Measurements from ENCODE around the gene WDR7. TPM values are rescaled to one million over a fixed set of nuclear protein-coding genes. Genes with fewer than 3 reads are reported as not detected.
A peak's percentile ranks its signal among the peaks of the same experiment; 100 is the strongest.

The WDR7 gene
- polyA plus RNA-seq, 4 donors: 11.1 to 14.6 (median 12.5) TPM

DNA sequence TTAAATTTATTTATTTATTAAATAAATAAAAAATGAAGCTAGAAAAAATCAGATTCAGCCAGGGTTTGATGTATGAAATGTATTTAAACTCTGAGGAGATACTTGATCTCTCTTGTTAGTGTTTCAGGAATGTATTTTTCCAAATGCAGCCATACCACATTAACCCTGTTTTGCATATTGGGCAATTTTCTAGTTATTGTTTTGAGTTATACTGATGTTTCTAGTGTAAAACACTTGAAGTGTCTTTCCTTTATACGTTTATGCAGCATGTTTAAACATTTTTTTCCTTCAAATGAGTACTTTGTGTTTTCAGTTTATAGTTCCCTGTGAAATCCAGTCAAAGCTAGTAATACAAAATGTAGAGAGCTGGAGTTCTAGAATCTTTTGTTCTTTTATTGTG, 69.9 kb downstream of the WDR7 start:
- DNase-seq (ENCODE audit: low read depth in 4 of 4, low spot score in 3 of 4): no peak

DNA sequence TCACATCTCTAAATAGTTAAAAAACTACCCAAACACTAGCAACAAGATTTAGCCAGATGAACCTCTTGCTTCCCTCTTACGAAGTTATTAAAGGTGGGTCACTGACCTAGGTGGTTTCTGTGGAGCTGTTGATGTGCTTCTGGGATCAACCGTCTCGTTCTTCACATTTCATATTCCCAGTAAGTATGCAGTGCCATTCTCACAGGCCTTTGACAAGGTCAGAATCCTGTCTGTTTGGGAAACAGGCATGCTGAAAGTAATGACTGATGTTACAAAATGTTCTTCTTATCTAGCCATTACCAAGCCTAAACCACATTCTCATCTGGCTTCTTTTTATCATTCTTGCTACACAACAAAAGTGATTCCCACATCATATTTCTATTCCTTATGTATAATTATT, 70.3 kb downstream of the WDR7 start:
- no peak for DNase-seq (ENCODE audit: low read depth in 4 of 4, low spot score in 3 of 4)

DNA sequence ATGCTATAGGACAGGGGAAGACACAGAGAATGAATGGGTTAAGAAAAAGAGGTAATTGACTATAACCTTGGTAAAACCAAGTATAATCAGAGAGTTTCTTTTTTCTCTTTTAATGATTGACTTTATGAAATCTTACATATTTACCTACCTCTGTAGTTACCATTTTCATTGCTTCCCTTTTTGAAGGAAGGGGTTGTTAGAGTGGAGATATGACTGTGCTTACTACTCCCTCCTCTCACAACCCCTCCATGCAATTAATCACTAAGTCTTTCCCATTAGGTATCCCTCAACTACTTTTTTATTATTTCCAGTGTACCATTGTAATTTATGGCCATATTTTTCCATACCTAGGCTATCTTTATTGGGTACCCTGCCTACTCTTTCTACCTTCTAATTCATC, 71.4 kb downstream of the WDR7 start:
- DNase-seq (ENCODE audit: low read depth in 4 of 4, low spot score in 3 of 4): no peak

DNA sequence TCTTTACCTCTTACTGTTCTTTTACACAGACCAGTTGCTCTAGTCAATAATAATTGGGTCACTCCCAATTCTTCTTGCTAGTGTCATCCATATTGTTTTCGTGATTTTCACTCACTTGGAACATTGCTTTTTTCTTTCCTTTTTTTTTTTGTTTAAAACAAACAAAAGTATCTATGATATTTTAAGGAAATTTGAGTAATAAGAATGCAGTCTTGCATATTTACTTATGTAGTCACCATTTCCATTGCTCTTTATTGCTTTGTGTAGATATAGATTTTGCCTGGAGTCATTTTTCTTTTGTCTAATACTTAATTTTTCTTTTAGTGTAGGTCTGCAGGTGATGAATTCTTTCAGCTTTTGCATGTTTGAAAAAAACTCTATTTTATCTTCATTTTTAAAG, 71.9 kb downstream of the WDR7 start:
- DNase-seq (ENCODE audit: low read depth in 4 of 4, low spot score in 3 of 4): no peak

DNA sequence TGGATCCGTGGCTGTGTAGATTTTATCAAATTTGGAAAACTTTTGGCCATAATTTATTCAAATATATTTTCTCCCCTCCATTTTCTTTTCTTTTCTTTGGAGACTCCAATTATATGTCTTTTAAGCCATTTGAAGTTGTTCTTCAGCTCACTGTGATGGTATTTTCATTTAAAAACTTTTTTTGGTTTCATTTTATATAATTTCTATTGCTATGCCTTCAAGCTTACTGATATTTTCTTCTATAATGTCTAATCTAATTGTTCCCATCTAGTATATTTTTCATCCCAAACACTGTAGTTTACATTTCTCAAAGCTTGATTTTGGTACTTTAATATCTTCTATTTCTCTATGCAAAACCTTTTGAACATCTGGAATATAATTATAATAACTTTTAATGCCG, 72.5 kb downstream of the WDR7 start:
- DNase-seq (ENCODE audit: low read depth in 4 of 4, low spot score in 3 of 4): no peak

DNA sequence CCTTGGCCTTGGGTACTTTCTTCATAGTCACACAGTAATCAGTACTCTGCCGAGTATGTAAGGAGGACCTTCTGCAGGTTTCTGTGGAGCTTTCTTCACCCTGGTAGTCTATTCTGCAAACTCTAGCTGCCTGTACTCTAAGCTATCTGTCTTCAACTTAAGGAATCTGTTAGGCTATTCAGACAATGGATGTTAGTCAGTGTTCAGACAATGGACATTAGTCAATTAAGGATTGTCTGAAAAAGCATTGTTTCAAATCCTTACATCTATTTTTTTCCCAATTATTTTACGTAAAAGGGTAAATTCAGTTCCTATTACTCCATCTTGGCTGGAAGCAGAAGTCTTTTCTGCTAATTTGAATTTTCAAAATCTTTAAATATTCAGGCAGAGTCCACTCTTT, 75.7 kb downstream of the WDR7 start:
- no peak for DNase-seq (ENCODE audit: low read depth in 4 of 4, low spot score in 3 of 4)

DNA sequence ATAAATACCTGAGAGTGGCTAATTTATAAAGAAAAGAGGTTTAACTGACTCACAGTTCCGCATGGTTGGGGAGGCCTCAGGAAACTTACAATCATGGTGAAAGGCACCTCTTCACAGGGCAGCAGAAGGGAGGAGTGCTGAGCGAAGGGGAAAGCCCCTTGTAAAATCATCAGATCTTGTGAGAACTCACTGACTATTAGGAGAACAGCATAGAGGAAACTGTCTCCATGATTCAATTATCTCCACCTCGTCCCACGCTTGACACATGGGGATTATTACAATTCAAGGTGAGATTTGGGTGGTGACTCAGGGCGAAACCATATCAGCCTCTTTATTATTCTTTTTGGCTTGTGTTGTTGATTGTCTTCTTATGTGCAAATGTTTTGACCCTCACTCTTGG, 76.2 kb downstream of the WDR7 start:
- DNase-seq (ENCODE audit: low read depth in 4 of 4, low spot score in 3 of 4): no peak

DNA sequence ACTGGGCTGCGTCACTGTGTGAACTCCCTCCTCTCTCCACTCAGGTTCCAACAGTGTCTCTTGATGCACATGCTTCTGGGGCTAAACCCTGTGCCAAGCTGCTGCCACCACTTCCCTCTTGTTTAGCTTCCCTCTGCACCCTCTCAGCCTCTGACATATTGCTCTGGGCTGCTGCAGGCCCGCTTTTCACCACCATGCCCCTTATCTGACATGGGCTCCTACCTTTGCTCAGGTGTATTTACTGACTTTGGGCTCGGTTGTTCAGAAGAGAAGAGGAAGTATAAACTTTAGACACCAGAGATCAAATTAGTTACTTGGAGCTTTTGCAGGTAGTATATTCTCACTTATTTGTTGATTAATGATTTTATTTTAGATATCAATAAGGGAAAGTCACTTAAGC, 77.6 kb downstream of the WDR7 start:
- DNase-seq (ENCODE audit: low read depth in 4 of 4, low spot score in 3 of 4): no peak

DNA sequence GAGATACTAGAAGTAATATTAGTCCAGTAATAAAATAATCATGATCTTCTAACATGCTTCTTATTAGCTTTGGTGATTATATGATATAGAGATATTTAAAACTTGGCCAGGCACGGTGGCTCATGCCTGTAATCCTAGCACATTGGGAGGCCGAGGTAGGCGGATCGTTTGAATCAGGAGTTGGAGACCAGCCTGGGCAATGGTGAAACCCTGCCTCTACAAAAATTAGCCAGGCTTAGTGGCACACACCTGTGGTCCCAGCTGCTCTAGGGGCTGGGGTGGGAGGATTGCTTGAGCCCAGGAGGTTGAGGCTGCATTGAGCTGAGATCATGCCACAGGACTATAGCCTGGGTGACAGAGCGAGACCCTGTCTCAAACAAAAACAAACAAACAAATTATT, 87.0 kb downstream of the WDR7 start:
- no peak for DNase-seq (ENCODE audit: low read depth in 4 of 4, low spot score in 3 of 4)

DNA sequence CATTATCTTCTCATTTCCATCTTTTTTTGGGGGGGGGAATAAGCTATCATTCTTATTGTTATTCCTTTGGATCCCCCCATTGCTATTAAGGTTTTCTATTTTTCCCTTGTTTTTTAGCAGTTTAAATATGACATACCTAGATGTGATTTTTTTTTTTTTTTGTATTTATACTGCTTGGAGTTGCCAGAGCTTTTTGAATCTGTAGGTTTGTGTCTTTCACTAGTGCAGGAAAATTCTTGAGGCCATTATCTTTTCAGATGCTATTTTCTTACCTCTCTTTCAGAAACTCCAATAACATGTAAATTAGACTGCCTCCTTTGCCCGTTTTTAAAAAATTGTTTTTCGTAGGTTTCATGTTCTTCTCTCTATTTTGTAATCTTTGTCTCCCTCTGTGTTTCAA, 88.6 kb downstream of the WDR7 start:
- no peak for DNase-seq (ENCODE audit: low read depth in 4 of 4, low spot score in 3 of 4)

DNA sequence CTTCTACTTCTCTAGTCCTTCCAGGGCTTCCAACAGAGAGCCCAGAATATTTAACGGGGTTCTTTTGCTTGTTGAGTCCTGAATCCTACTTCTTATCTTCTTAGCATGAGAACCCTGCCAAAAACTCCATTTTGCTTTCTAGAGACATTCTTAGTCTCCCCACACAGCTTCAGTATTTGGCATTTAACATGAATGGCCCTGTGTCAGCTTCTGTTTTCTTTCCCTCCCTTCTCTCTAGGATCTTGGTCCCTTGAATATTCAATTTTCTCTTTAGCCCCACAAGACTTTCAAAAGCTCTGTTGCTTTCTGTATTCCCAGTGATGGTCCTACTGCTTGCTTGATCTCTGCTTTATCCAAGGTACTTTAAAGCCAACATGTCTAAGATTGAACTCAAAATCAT, 89.5 kb downstream of the WDR7 start:
- no peak for DNase-seq (ENCODE audit: low read depth in 4 of 4, low spot score in 3 of 4)

DNA sequence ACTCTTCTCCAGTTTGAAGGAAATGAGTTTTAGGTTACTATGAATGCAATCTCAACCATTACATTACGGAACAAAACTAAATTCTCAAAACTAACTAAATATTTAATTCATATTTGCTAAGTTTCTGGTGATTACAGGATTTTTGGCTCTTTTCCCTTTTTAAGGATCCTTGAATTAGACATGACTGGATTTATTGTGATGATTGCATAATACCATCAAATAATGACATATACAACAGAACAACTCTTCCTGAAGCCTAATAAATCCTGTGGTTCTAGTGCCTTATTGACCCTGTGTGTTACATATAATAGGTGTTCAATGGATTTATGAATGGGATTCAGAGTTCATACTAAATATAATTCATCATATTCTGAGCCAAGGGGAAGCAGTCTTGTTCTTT, 90.5 kb downstream of the WDR7 start:
- no peak for DNase-seq (ENCODE audit: low read depth in 4 of 4, low spot score in 3 of 4)

DNA sequence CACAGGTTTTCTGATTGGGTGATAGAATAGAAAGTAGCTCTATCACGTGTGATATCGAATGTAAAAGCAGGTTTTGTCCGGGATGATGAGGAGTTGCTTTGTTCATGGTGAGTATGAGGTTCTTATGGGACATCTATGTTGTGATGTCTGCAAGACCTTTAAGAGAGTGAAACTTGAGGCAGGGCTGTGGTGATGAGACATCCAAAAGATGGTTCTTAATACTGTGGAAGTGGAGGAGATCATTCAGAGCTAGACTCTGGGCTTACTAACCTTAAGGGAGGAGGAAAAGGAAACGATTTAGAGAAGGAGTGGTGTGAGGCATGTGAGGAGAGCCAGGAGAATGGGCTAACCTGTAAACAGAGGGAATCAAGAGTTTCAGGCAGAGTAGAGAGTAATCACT, 92.0 kb downstream of the WDR7 start:
- DNase-seq (ENCODE audit: low read depth in 4 of 4, low spot score in 3 of 4): no peak

DNA sequence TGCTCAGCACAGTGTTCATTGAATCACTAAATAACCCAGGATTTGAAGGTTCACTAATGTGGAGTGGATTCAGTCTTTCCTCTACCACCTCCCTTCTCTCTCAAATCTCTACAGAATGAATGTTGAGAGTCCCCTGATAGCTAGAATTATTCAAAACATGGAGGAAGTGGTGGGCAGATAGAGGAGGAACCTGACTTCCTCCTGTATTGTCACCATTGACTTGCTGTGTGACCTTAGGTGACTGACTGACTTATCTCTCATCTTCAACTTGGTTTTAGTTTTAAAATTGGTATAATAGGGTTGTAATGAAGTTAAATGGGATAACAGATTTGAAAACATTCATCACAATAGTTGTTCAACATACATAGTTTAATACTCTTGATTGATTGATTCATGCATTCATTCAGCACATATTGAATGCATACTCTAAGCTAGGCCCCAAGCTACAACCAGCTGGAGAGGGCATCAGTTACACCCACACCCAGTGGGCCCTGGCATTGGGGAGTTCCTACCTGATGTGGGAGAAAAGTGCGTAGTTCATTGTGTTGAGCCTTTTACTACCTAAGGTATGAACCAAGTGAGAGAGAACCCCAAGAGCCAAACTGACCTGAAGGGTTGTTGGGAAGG, 96.0 kb downstream of the WDR7 start:
- no peak for DNase-seq (ENCODE audit: low read depth in 4 of 4, low spot score in 3 of 4)

DNA sequence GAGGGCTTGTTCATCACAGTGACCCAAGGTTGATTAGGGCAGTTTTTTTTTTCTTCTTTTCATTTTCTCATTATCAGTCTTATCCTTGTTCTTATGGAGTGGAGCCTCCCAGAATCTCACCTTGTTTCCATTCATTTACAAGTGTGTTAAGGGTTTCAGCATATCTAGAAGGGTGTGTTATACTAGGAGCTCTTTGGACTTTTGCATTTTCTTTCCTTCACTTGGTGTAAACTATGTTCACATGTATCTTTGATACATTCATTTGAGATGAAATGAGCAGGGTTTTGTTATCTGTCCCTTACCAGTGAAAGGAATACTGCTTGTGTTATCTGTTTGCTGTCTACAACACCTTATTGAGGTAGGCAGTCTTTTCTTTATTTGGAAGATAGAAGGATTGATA, 96.7 kb downstream of the WDR7 start:
- no peak for DNase-seq (ENCODE audit: low read depth in 4 of 4, low spot score in 3 of 4)

DNA sequence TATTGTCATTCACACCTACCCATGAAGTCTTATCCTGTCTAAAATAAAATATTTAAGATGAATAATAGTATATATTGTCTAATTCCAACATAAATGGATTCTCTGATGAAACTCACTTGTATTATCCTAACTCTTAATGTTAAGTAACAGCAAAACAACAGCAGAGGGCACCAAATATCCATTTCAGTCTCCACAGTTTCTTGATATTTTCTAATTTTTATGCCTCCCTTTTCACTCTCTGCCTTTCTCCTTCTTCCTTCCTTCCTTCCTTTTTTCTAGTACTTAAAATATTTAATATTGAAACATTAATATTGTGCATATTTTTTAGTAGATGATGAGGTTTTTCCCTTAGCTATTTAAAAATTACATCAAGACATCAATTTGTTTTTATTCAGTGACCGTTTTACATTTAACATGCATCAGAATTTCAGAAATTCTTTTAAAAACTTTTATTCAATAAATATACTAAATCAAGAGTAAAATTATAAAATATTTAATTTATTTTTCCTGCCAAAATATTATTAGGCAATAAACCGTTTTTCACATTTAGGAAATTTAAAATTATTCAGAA, 97.6 kb downstream of the WDR7 start:
- DNase-seq (ENCODE audit: low read depth in 4 of 4, low spot score in 3 of 4): peak in 2 of 4 donors; percentile 5 to 6

DNA sequence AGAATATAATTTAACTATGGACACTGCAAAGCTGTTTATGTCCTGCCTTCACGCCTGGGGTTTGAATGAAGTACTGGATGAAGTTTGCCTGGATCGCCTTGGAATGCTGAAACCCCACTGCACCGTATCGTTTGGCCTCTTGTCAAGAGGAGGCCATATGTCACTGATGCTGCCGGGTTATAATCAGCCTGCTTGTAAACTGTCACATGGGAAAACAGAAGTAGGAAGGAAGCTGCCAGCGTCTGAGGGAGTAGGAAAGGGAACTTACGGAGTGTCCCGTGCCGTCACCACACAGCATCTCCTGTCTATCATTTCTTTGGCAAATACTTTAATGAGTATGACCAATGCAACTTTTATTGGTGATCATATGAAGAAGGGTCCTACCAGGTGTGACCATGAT, 105.8 kb downstream of the WDR7 start:
- DNase-seq (ENCODE audit: low read depth in 4 of 4, low spot score in 3 of 4): no peak

DNA sequence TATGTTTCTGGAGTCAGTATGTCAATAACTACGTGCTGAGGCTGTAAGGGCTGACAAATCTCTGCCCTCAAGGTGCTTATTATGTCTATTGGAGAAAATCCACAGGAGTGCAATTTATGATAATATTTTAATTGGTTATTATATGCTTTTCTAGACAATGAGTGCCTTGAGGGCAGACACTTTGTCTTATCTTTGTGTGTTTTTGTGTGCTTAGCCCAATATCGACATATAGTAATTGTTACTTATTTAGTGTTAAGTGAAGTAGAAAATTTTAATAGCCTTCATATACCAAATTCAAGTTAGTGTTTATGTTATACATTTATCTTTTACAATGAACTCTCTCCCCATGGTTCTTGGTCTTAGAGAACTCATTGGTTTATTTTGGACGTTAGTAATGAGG, 118.9 kb downstream of the WDR7 start:
- no peak for DNase-seq (ENCODE audit: low read depth in 4 of 4, low spot score in 3 of 4)

DNA sequence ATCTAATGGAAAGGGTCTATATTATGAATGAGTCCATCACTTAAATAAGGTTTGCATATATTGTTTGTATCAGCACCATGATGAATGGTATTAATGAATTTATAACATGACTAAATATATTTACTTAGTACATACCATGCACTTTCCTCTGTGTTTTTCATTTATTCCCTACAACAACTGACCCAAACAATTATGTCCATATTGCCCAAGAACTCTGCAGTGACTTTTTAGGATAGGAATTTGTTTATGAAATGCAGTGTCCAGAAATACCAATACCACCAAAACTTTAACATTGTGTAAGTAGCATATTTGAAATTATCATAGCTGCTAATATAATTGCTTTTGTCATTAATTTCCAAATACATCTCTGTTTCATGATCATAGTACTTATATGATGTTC, 119.7 kb downstream of the WDR7 start:
- DNase-seq (ENCODE audit: low read depth in 4 of 4, low spot score in 3 of 4): no peak

DNA sequence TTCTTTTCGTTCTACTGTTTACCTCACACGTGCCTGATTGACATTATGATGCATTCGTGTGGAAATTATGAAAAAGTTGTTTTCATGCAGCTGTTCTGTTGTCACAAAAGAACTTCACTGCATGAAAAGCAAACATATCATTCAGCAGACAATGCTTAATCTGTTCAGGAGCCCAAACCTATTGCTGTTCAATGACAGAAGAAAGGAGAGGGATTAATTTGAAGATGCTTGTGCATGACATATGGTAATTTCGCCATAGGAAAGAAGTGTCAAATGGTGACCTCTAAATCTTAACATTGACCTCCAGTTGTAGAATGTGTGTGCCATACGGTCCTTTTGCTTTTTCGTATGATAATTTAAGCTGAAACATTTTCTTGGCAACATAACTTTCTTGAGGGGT, 124.5 kb downstream of the WDR7 start:
- no peak for DNase-seq (ENCODE audit: low read depth in 4 of 4, low spot score in 3 of 4)

DNA sequence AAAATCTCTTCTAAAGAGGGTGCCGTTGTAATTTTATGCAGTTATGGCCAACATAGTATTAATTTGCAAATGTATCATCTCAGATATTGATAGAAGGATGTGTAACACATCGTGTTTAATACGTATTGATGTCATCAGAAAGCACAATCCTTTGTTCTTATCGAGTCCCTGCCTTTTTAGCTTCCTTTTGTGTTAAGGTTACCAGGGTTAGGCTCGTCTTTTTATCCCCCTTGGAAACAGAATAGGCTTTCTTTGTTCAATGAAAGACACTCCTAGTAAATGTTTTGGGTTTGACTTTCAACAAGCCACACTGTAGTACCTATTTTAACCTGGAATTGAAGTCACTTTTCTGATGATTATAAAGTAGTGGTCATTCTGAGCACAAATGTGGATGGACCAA, 136.2 kb downstream of the WDR7 start:
- no peak for DNase-seq (ENCODE audit: low read depth in 4 of 4, low spot score in 3 of 4)

DNA sequence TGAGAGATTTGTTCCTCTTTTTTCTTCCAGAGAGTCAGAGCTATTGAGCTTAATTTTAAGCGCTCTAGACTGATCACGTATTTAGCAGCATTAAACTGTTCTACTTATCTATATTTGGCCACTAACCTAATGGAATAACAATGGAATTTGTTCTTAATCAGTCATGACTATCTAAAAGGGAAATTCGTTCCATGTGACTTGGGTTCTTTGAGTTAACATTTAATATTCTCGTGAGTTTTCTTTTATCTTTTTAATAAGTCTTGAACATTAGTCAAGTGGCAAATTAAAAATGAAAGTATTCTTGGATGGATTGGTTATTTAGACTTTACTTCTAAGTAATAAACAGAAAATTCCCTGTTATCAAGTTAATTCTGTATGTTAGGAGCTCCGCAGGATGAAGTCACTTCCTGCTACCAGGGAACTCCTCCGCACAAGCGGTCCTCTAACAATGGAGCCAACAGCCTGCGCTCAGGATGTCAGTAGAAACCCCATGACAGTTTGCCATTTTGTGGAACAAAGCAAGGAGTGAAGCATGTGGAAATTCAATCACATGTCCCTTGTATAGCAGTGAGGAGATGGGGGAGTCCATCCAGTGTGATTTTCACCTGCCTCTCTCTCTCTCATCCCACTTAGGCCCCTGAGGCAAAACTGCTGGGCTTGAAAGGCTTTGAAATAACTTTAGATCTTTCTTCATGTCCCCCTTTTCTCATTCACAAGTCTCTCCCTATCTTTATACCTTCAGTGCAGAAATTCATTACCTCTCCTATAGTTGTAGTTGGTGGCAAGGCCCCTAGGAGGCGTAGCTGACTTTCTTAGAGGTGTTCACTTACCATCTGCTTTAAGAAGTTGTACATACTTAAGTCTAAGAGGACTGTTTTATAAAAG, 138.1 kb downstream of the WDR7 start:
- DNase-seq (ENCODE audit: low read depth in 4 of 4, low spot score in 3 of 4): no peak

All from left renal pelvis (tissue), 4 donors.